Ascending aorta (tissue), 2 donors: Measurements from ENCODE around the gene LILRB1. TPM values are rescaled to one million over a fixed set of nuclear protein-coding genes. Genes with fewer than 3 reads are reported as not detected.

Experiments used
- DNase-seq, 2 donors: peaks; one replicate each; pipeline ENCODE4 v3.0.0-alpha.2; 2019; ENCODE audit warnings: low spot score in 2 of 2
- H3K27ac ChIP-seq, 2 donors: fragments of 200-600 bp; sonication (generic); one replicate each; pipeline ENCODE4 v1.5.1; 2016 to 2017; ENCODE audit warnings: mild to moderate bottlenecking in 1 of 2
- H3K27me3 ChIP-seq: fragments of 200-600 bp; sonication (generic); one replicate; pipeline ENCODE4 v1.5.1; 2017
- H3K36me3 ChIP-seq, 2 donors: fragments of 200-600 bp; sonication (generic); one replicate each; pipeline ENCODE4 v1.5.1; 2016
- H3K4me1 ChIP-seq, 2 donors: fragments of 200-600 bp; sonication (generic); one replicate each; pipeline ENCODE4 v1.5.1; 2016 to 2017; ENCODE audit warnings: mild to moderate bottlenecking in 1 of 2
- H3K4me3 ChIP-seq, 2 donors: fragments of 200-600 bp; sonication (generic); one replicate each; pipeline ENCODE4 v1.5.1; 2016 to 2017; ENCODE audit warnings: mild to moderate bottlenecking in 1 of 2
- H3K9me3 ChIP-seq, 2 donors: fragments of 200-600 bp; sonication (generic); one replicate each; pipeline ENCODE4 v1.5.1; 2016
- intact Hi-C: fragments of 100-400 bp; cut with DNase I; formaldehyde crosslinking; loops from one replicate; pipeline ENCODE4 v1.15.1; 2023
- total RNA-seq: library from RNA; depleted of rRNA; stranded (reverse); fragments of >200 nt; gene quantifications from one replicate; pipeline ENCODE4 v1.1.0, GENCODE V29; 2016
- TF ChIP-seq, protein P1 (sequence below), 3 experiments: fragments of 200-600 bp in 2 of 3; fragments of 450-650 bp in 1 of 3; sonication (generic) in 2 of 3; IDR thresholded peaks; one replicate each; pipeline ENCODE4 v1.5.1; 2016 to 2019; ENCODE audit warnings: antibody characterized with exemption in 3 of 3, mild to moderate bottlenecking in 1 of 3, moderate library complexity in 1 of 3

Gene LILRB1
- total RNA-seq, 1 donor from 2014 or later = 2.7 TPM

DNA sequence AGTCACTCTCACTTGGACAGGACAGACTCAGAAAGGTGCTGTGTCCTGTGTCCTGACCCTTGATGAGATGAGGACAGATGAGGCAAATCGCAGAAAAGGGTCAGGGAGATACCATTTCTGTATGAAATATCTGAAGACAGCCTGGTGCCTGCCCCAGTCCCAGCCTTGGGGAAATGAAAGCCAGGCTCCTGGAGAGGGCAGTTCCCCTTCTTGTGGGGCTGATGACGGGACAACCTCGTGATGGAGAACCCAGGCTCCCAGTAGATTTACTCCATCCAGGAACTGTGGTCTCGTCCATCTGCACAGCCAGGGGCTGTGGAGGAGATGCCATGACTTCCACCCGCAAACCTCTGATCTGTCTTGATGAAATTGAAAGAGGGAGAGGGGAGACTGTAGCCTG, 13.8 kb downstream of the LILRB1 start:
- no peak for DNase-seq
- TF ChIP-seq, protein P1, sequence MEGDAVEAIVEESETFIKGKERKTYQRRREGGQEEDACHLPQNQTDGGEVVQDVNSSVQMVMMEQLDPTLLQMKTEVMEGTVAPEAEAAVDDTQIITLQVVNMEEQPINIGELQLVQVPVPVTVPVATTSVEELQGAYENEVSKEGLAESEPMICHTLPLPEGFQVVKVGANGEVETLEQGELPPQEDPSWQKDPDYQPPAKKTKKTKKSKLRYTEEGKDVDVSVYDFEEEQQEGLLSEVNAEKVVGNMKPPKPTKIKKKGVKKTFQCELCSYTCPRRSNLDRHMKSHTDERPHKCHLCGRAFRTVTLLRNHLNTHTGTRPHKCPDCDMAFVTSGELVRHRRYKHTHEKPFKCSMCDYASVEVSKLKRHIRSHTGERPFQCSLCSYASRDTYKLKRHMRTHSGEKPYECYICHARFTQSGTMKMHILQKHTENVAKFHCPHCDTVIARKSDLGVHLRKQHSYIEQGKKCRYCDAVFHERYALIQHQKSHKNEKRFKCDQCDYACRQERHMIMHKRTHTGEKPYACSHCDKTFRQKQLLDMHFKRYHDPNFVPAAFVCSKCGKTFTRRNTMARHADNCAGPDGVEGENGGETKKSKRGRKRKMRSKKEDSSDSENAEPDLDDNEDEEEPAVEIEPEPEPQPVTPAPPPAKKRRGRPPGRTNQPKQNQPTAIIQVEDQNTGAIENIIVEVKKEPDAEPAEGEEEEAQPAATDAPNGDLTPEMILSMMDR (IDR thresholded peaks at IDR 0.05) = no peak

DNA sequence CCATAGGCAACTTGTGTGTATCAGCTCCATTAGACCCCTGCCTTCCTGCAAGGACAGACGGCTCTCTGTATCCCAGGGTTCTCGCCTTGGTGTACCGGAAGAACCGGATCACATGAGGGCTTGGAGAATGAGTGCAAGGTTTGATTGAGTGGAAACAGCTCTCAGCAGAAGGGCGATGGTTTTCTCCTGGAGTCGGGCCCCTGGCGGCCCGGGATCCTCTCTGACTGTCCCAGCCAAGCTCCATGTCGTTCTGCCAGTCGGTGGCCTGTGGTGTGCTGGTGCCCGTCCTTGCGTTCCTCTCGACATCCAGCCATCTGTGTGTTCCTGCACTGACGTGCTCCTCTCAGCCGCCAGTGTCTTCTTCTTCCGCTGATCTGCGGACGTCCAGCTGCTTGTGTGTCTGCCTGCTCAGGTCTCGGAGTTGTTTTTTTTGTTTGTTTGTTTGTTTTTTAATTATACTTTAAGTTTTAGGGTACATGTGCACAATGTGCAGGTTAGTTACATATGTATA, 16.1 kb downstream of the LILRB1 start:
- TF ChIP-seq, protein P1 (IDR thresholded peaks at IDR 0.05) = no peak
- no peak overlapping the region for H3K4me3 ChIP-seq
- no peaks in the 10 kb centered on the region for H3K27me3 ChIP-seq
- no peaks in the 10 kb centered on the region for H3K36me3 ChIP-seq
- DNase-seq = no peak
- no peaks in the 10 kb centered on the region for H3K4me1 ChIP-seq
- no peak overlapping the region for H3K27ac ChIP-seq
- H3K9me3 ChIP-seq = no peaks in the 10 kb centered on the region
- intact Hi-C loops = no loop called here

More for the DNA sequence above, 13.8 kb downstream of the LILRB1 start:
- Histone ChIP-seq H3K4me3 (no peak overlapping the region), H3K9me3 (no peaks in the 10 kb centered on the region), H3K27ac (no peak overlapping the region), H3K36me3 (no peaks in the 10 kb centered on the region), H3K4me1 (no peaks in the 10 kb centered on the region), H3K27me3 (no peaks in the 10 kb centered on the region)
- intact Hi-C loops = no loop called here

DNA sequence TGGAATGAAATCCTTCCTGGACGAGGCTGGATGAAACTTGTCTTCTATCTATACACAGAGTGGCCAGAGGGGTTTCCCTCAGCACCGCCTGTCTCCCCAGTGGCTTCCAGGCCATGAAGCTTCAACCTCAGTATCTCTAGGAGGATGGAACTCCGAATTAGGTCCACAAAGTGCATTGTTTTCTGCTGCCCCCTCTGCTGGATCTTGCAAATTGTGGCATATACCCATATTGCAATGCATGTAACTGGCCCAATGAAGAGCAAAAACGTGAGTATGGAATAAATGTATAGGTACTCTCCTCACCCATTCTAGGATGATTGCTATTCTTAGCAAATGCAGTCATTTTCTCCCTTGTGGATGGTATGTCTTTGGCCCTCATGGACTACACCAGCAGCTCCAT, 17.8 kb downstream of the LILRB1 start:
- H3K4me1 ChIP-seq = no peaks in the 10 kb centered on the region
- no peak for DNase-seq
- H3K9me3 ChIP-seq = no peaks in the 10 kb centered on the region
- H3K27me3 ChIP-seq = no peaks in the 10 kb centered on the region
- no peaks in the 10 kb centered on the region for H3K36me3 ChIP-seq
- no peak overlapping the region for H3K27ac ChIP-seq
- TF ChIP-seq, protein P1 (IDR thresholded peaks at IDR 0.05) = no peak
- intact Hi-C loops = no loop called here
- H3K4me3 ChIP-seq = no peak overlapping the region

DNA sequence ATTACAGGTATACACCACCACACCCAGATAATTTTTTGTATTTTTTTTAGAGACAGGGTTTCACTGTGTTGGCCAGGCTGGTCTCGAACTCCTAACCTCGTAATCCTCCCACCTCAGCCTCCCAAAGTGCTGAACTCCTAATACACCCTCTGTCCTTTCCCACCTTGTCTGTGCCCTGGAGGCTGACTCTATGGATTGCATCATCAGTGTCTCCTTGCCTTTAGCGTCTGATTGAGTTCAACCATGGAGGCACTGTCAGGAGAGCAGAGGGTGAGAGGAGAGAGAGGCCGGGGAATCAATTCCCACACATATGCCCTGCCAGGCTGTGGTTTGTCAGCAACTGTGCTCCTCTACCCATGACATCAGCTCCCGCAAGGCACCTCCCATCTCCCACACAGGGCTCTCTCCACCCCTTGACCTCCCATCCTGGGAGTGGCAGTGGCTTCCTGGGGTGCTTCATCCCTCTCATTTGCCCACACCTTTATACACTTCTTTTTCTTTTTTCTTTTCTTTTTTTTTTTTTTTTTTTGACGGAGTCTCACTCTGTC, 19.9 kb downstream of the LILRB1 start:
- H3K27me3 ChIP-seq = no peaks in the 10 kb centered on the region
- H3K36me3 ChIP-seq = no peaks in the 10 kb centered on the region
- H3K27ac ChIP-seq = no peak overlapping the region
- no peak for DNase-seq
- no peaks in the 10 kb centered on the region for H3K9me3 ChIP-seq
- H3K4me3 ChIP-seq = no peak overlapping the region
- TF ChIP-seq, protein P1 (IDR thresholded peaks at IDR 0.05) = no peak
- intact Hi-C loops = no loop called here
- no peaks in the 10 kb centered on the region for H3K4me1 ChIP-seq

DNA sequence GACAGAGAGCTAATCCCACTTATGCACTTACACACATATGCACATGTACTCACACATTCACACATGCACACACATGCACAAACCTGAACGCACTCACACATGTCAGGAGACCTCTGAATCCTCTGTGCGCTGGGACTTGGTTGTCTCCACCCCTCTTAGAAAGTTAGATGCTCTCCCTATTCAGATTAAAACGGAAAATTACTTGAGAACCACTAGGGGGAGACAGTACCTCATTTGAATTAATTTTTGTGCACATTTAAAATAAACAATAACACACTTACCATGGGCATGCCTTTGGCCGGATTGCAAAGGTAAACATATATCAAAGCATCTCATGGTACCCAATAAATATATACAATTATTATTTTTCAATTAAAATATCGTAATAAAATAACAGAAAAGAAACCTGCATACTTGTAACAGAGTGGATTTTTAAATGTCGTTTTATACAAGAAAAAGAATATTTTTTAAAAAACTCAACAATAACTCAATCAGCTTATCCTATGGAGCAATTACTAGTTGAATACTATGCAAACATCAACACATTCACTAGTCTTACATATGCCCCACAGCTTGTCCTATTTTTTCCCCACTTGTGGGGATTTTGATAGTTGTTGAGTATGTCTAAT, 23.0 kb downstream of the LILRB1 start:
- no peak overlapping the region for H3K4me3 ChIP-seq
- H3K36me3 ChIP-seq = no peaks in the 10 kb centered on the region
- DNase-seq = peak in 1 of 2 donors; percentile 46
- H3K4me1 ChIP-seq = no peaks in the 10 kb centered on the region
- no peaks in the 10 kb centered on the region for H3K27me3 ChIP-seq
- no peak overlapping the region for H3K27ac ChIP-seq
- H3K9me3 ChIP-seq = no peaks in the 10 kb centered on the region
- intact Hi-C loops = no loop called here
- TF ChIP-seq, protein P1 (IDR thresholded peaks at IDR 0.05) = peak; percentile 11 to 36 (median 25)
